Left lobe of liver (tissue), 2 donors: ENCODE measurements around the gene TMEM40. TPM values are rescaled to one million over a fixed set of nuclear protein-coding genes. Genes with fewer than 3 reads are reported as not detected.

Experiments used
- ATAC-seq: fragments of 200-7000 bp; cut with Tn5 transposase; one replicate; pipeline ENCODE4 v1.9.1; 2020; ENCODE audit warnings: mild to moderate bottlenecking, moderate library complexity
- DNase-seq: peaks from one replicate; pipeline ENCODE4 v3.0.0-alpha.2; 2020; ENCODE audit warnings: low spot score
- total RNA-seq: library from RNA; stranded (reverse); gene quantifications from one replicate; pipeline ENCODE4 v1.2.1, GENCODE V29; 2021
- donor health status: DM: no; HTN: no; CAD: no; lungs with moderate emphysema.
- donor health status: DM: no; HTN: yes; CAD: no.

TMEM40 gene
- total RNA-seq, 1 donor from 2014 or later, result 0.65 TPM

DNA sequence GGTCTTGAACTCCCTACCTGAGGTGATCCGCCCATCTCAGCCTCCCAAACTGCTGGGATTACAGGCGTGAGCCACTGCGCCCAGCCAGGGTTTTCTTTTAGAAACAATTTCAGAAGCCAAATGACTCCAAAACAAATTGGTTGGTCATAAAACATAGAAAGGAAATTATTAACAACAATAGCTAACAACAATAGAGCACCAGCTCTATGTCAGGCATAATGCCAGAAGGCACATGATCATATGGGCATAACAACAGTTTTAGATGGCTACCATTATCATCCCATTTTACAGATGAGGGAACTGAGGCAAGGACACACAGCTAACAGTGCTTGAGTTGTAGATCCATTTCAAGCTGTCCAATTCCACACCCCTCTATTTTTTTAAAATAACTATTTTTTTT is 73.0 kb downstream of the TMEM40 start:
- DNase-seq (no peak), ATAC-seq (no peak)

Other genes starting within 250 kb of the TMEM40 start
- not detected for gene MKRN2OS, start 213.8 kb downstream of the TMEM40 start, total RNA-seq
- gene MKRN2, start 202.2 kb downstream of the TMEM40 start, total RNA-seq, result 11.3 TPM
- gene RAF1, start 95.1 kb downstream of the TMEM40 start, total RNA-seq, result 54.6 TPM
- gene CAND2, start 37.4 kb upstream of the TMEM40 start, total RNA-seq, result 7.2 TPM
- 414 TPM for gene RPL32, start 82.3 kb upstream of the TMEM40 start, total RNA-seq